ENCODE results near the gene COPB1. TPM values are rescaled to one million over a fixed set of nuclear protein-coding genes. Genes with fewer than 3 reads are reported as not detected.

COPB1 gene
- total and polyA plus RNA-seq, 4 donors, result 32.1 to 140 (median 74.5) TPM

DNA sequence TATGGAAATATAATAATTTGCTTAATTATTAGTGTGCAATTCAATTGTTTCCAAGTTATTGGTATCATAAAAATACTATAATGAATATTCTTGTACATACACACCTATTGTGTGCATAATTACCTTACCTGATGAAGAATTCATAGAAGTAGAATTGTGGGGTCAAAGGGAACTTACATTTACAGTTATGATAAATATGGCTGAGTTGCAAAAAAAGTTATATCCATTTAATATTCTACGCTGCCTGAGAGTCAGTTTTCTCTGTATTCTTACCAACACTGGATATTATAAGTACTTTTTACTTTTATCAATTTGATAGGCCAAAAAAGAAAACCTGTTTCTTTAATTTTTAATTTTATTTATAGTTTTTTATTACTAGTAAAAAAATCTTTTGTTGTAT lies 22.6 kb upstream of the COPB1 start:
- TF ChIP-seq TAF1 (conservative IDR thresholded peaks at IDR 0.05), result no peak
- TF ChIP-seq SP1 (IDR thresholded peaks at IDR 0.05), result no peak
- no peak for TF ChIP-seq YY1 (IDR thresholded peaks at IDR 0.05)
- TF ChIP-seq NR2F2 (IDR thresholded peaks at IDR 0.05), result no peak
- no peak for TF ChIP-seq GABPA (IDR thresholded peaks at IDR 0.05 in 1 of 2, conservative IDR thresholded peaks at IDR 0.05 in 1 of 2)
- no peak for TF ChIP-seq JUND (IDR thresholded peaks at IDR 0.05)
- TF ChIP-seq, protein P1, sequence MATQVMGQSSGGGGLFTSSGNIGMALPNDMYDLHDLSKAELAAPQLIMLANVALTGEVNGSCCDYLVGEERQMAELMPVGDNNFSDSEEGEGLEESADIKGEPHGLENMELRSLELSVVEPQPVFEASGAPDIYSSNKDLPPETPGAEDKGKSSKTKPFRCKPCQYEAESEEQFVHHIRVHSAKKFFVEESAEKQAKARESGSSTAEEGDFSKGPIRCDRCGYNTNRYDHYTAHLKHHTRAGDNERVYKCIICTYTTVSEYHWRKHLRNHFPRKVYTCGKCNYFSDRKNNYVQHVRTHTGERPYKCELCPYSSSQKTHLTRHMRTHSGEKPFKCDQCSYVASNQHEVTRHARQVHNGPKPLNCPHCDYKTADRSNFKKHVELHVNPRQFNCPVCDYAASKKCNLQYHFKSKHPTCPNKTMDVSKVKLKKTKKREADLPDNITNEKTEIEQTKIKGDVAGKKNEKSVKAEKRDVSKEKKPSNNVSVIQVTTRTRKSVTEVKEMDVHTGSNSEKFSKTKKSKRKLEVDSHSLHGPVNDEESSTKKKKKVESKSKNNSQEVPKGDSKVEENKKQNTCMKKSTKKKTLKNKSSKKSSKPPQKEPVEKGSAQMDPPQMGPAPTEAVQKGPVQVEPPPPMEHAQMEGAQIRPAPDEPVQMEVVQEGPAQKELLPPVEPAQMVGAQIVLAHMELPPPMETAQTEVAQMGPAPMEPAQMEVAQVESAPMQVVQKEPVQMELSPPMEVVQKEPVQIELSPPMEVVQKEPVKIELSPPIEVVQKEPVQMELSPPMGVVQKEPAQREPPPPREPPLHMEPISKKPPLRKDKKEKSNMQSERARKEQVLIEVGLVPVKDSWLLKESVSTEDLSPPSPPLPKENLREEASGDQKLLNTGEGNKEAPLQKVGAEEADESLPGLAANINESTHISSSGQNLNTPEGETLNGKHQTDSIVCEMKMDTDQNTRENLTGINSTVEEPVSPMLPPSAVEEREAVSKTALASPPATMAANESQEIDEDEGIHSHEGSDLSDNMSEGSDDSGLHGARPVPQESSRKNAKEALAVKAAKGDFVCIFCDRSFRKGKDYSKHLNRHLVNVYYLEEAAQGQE (IDR thresholded peaks at IDR 0.05), result no peak
- no peak for TF ChIP-seq RAD21 (IDR thresholded peaks at IDR 0.05)
- no peak for TF ChIP-seq HNF4G (IDR thresholded peaks at IDR 0.05)
- TF ChIP-seq EGR1 (IDR thresholded peaks at IDR 0.05; ENCODE audit: low read depth in 2 of 2), result no peak
- no peak for TF ChIP-seq FOXA1 (IDR thresholded peaks at IDR 0.05)
- no peak for TF ChIP-seq HNF4A (conservative IDR thresholded peaks at IDR 0.05)
- no peak for TF ChIP-seq FOXA2 (IDR thresholded peaks at IDR 0.05)
- no peak for TF ChIP-seq RXRA (IDR thresholded peaks at IDR 0.05)
- TF ChIP-seq, protein P2, sequence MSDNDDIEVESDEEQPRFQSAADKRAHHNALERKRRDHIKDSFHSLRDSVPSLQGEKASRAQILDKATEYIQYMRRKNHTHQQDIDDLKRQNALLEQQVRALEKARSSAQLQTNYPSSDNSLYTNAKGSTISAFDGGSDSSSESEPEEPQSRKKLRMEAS (IDR thresholded peaks at IDR 0.05), result no peak
- TF ChIP-seq, protein P3, sequence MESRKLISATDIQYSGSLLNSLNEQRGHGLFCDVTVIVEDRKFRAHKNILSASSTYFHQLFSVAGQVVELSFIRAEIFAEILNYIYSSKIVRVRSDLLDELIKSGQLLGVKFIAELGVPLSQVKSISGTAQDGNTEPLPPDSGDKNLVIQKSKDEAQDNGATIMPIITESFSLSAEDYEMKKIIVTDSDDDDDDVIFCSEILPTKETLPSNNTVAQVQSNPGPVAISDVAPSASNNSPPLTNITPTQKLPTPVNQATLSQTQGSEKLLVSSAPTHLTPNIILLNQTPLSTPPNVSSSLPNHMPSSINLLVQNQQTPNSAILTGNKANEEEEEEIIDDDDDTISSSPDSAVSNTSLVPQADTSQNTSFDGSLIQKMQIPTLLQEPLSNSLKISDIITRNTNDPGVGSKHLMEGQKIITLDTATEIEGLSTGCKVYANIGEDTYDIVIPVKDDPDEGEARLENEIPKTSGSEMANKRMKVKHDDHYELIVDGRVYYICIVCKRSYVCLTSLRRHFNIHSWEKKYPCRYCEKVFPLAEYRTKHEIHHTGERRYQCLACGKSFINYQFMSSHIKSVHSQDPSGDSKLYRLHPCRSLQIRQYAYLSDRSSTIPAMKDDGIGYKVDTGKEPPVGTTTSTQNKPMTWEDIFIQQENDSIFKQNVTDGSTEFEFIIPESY (IDR thresholded peaks at IDR 0.05), result no peak
- TF ChIP-seq, protein P4, sequence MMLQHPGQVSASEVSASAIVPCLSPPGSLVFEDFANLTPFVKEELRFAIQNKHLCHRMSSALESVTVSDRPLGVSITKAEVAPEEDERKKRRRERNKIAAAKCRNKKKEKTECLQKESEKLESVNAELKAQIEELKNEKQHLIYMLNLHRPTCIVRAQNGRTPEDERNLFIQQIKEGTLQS (IDR thresholded peaks at IDR 0.05), result no peak
- TF ChIP-seq, protein P5, sequence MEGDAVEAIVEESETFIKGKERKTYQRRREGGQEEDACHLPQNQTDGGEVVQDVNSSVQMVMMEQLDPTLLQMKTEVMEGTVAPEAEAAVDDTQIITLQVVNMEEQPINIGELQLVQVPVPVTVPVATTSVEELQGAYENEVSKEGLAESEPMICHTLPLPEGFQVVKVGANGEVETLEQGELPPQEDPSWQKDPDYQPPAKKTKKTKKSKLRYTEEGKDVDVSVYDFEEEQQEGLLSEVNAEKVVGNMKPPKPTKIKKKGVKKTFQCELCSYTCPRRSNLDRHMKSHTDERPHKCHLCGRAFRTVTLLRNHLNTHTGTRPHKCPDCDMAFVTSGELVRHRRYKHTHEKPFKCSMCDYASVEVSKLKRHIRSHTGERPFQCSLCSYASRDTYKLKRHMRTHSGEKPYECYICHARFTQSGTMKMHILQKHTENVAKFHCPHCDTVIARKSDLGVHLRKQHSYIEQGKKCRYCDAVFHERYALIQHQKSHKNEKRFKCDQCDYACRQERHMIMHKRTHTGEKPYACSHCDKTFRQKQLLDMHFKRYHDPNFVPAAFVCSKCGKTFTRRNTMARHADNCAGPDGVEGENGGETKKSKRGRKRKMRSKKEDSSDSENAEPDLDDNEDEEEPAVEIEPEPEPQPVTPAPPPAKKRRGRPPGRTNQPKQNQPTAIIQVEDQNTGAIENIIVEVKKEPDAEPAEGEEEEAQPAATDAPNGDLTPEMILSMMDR (IDR thresholded peaks at IDR 0.05; ENCODE audit: low read depth, low read length, missing input control), result no peak
- Histone ChIP-seq H3K27ac (ENCODE audit: low read depth in 1 of 2, low read length in 2 of 2) (no peak overlapping the region), H3K9me3 (ENCODE audit: control insufficient read depth in 4 of 4, low read length in 3 of 4) (no peaks in the 10 kb centered on the region), H3K27me3 (ENCODE audit: control insufficient read depth in 4 of 4, insufficient read depth in 4 of 4, low read length in 3 of 4) (no peaks in the 10 kb centered on the region), H3K4me3 (ENCODE audit: low read depth in 1 of 3, low read length in 3 of 3) (no peak overlapping the region), H3K36me3 (ENCODE audit: control insufficient read depth in 4 of 4, insufficient read depth in 3 of 4, low read depth in 1 of 4, low read length in 3 of 4) (peaks cover 0 to under 1% (median under 1%) of the 10 kb centered on the region in 4 donors), H3K4me1 (ENCODE audit: control insufficient read depth in 4 of 4, insufficient read depth in 4 of 4, low read length in 3 of 4) (peaks cover 0 to 16% (median 8%) of the 10 kb centered on the region in 4 donors), H3K9ac (ENCODE audit: low read depth in 1 of 2, low read length in 2 of 2) (no peak overlapping the region)
- DNase-seq (ENCODE audit: low spot score), result no peak
- WGBS, result 97% methylated on average over 1 of the region's 1 CpG
